ENCODE results near the gene TTC6. TPM values are rescaled to one million over a fixed set of nuclear protein-coding genes. Genes with fewer than 3 reads are reported as not detected.

The TTC6 gene
- total RNA-seq, 1 experiment from 2014 or later = 0.11 TPM

- no TSS peak for BruUV-seq (replicated peaks)
- intact Hi-C loops (cut with micrococcal nuclease; ENCODE audit: unreplicated experiment) = no loop called here
- TF ChIP-seq CTCF (conservative IDR thresholded peaks at IDR 0.05; ENCODE audit: low read depth, low read length) (no peak), EZH2 (IDR thresholded peaks at IDR 0.05; ENCODE audit: borderline replicate concordance, low read depth, low read length, poor library complexity, severe bottlenecking) (no peak)
- Histone ChIP-seq H3K4me3 (ENCODE audit: low read depth, low read length, poor library complexity, severe bottlenecking) (no peak overlapping the region), H3K4me1 (ENCODE audit: insufficient read depth, low read length, poor library complexity, severe bottlenecking) (no peaks in the 10 kb centered on the region), H3K27me3 (replicated peaks; ENCODE audit: insufficient read depth, low read depth, low read length, poor library complexity) (no peaks in the 10 kb centered on the region), H3K27ac (ENCODE audit: low read depth, low read length, poor library complexity, severe bottlenecking) (no peak overlapping the region), H3K9me3 (ENCODE audit: low read depth, low read length, poor library complexity, severe bottlenecking) (no peaks in the 10 kb centered on the region), H3K36me3 (ENCODE audit: insufficient read depth, low read length, poor library complexity, severe bottlenecking) (no peaks in the 10 kb centered on the region)
- ChIA-PET CTCF (no interaction called here), POLR2A (ENCODE audit: low non-redundant PET) (no interaction called here)
- DNase-seq (ENCODE audit: low spot score) = no peak
Observed at GRCh38 chr14:37559386-37559785, 36.0 kb upstream of the TTC6 start.

GRCh38 chr14:37563189-37563588, 32.2 kb upstream of the TTC6 start:
- H3K4me1 ChIP-seq (ENCODE audit: insufficient read depth, low read length, poor library complexity, severe bottlenecking) = no peaks in the 10 kb centered on the region
- no peaks in the 10 kb centered on the region for H3K9me3 ChIP-seq (ENCODE audit: low read depth, low read length, poor library complexity, severe bottlenecking)
- no peak overlapping the region for H3K4me3 ChIP-seq (ENCODE audit: low read depth, low read length, poor library complexity, severe bottlenecking)
- no peak overlapping the region for H3K27ac ChIP-seq (ENCODE audit: low read depth, low read length, poor library complexity, severe bottlenecking)
- POLR2A ChIA-PET (ENCODE audit: low non-redundant PET) = no interaction called here
- no peaks in the 10 kb centered on the region for H3K27me3 ChIP-seq (replicated peaks; ENCODE audit: insufficient read depth, low read depth, low read length, poor library complexity)
- no peaks in the 10 kb centered on the region for H3K36me3 ChIP-seq (ENCODE audit: insufficient read depth, low read length, poor library complexity, severe bottlenecking)
- no TSS peak for BruUV-seq (replicated peaks)
- CTCF ChIA-PET = no interaction called here
- intact Hi-C loops (cut with micrococcal nuclease; ENCODE audit: unreplicated experiment) = no loop called here
- no peak for DNase-seq (ENCODE audit: low spot score)
- TF ChIP-seq CTCF (conservative IDR thresholded peaks at IDR 0.05; ENCODE audit: low read depth, low read length) (no peak), EZH2 (IDR thresholded peaks at IDR 0.05; ENCODE audit: borderline replicate concordance, low read depth, low read length, poor library complexity, severe bottlenecking) (no peak)

GRCh38 chr14:37565550-37565949, 29.9 kb upstream of the TTC6 start:
- Histone ChIP-seq H3K36me3 (ENCODE audit: insufficient read depth, low read length, poor library complexity, severe bottlenecking) (no peaks in the 10 kb centered on the region), H3K4me3 (ENCODE audit: low read depth, low read length, poor library complexity, severe bottlenecking) (no peak overlapping the region), H3K27ac (ENCODE audit: low read depth, low read length, poor library complexity, severe bottlenecking) (no peak overlapping the region), H3K9me3 (ENCODE audit: low read depth, low read length, poor library complexity, severe bottlenecking) (no peaks in the 10 kb centered on the region), H3K27me3 (replicated peaks; ENCODE audit: insufficient read depth, low read depth, low read length, poor library complexity) (no peaks in the 10 kb centered on the region), H3K4me1 (ENCODE audit: insufficient read depth, low read length, poor library complexity, severe bottlenecking) (no peaks in the 10 kb centered on the region)
- ChIA-PET POLR2A (ENCODE audit: low non-redundant PET) (no interaction called here), CTCF (no interaction called here)
- no TSS peak for BruUV-seq (replicated peaks)
- intact Hi-C loops (cut with micrococcal nuclease; ENCODE audit: unreplicated experiment) = no loop called here
- no peak for DNase-seq (ENCODE audit: low spot score)
- no peak for TF ChIP-seq EZH2 (IDR thresholded peaks at IDR 0.05; ENCODE audit: borderline replicate concordance, low read depth, low read length, poor library complexity, severe bottlenecking)
- TF ChIP-seq CTCF (conservative IDR thresholded peaks at IDR 0.05; ENCODE audit: low read depth, low read length) = peak; percentile 23

All from A673 (cell line).